ENCODE measurements around the gene PLEKHM1. TPM values are rescaled to one million over a fixed set of nuclear protein-coding genes. Genes with fewer than 3 reads are reported as not detected.

PLEKHM1 gene
- total and polyA plus RNA-seq, 2 of the 4 experiments (the other 2 are of a cell fraction) = 4.7 to 16.4 TPM

GRCh38 chr17:45387739-45388138, 102.8 kb downstream of the PLEKHM1 start:
- Histone ChIP-seq H4K91ac (ENCODE audit: insufficient read depth, low read depth, low read length) (peak overlapping the region; percentile 5; the same call in 1 of the 2 replicates), H4K8ac (ENCODE audit: low read depth in 2 of 2, low read length in 2 of 2) (no peak overlapping the region), H2BK5ac (ENCODE audit: low read depth, low read length, poor library complexity, severe bottlenecking) (no peak overlapping the region), H2BK20ac (ENCODE audit: low read depth, low read length) (no peak overlapping the region), H3K9me3 (ENCODE audit: control insufficient read depth, insufficient read depth, low read length) (no peaks in the 10 kb centered on the region), H3K4ac (ENCODE audit: low read depth, low read length) (no peak overlapping the region), H3K18ac (ENCODE audit: low read depth, low read length) (no peak overlapping the region), H2BK120ac (ENCODE audit: low read depth, low read length) (no peak overlapping the region), H3K79me1 (ENCODE audit: low read depth in 1 of 2, low read length in 2 of 2) (no peaks in the 10 kb centered on the region), H4K20me1 (ENCODE audit: insufficient read depth, low read length) (no peaks in the 10 kb centered on the region), H3K27me3 (ENCODE audit: control insufficient read depth, insufficient read depth, low read length) (peaks cover 13% of the 10 kb centered on the region; the same call in 1 of the 2 replicates), H3K4me1 (ENCODE audit: control insufficient read depth, insufficient read depth, low read length) (peaks cover 5% of the 10 kb centered on the region; the same call in 1 of the 2 replicates), H3K4me2 (ENCODE audit: low read depth, low read length) (no peak overlapping the region), H3K14ac (replicated peaks; ENCODE audit: low read depth, low read length) (no peak overlapping the region), H3K36me3 (ENCODE audit: control insufficient read depth, insufficient read depth, low read length) (no peaks in the 10 kb centered on the region), H2AK9ac (replicated peaks; ENCODE audit: low read depth, low read length, poor library complexity) (no peak overlapping the region), H3K27ac (ENCODE audit: insufficient read depth, low read length) (no peak overlapping the region), H2BK15ac (ENCODE audit: low read depth, low read length) (no peak overlapping the region), H4K5ac (ENCODE audit: low read depth, low read length) (no peak overlapping the region), H3K23ac (ENCODE audit: low read depth, low read length) (no peak overlapping the region), H2AK5ac (ENCODE audit: low read depth, low read length) (peak overlapping the region; percentile 35; the same call in 1 of the 2 replicates), H2AFZ (replicated peaks; ENCODE audit: low read length, poor library complexity) (no peak overlapping the region), H3K56ac (ENCODE audit: extremely low read depth, insufficient read depth, low read length) (no peak overlapping the region), H3K4me3 (ENCODE audit: insufficient read depth, low read depth, low read length) (no peak overlapping the region), H3K9ac (ENCODE audit: low read depth, low read length) (no peak overlapping the region), H3K9me1 (ENCODE audit: insufficient read depth, low read length) (no peaks in the 10 kb centered on the region)
- ATAC-seq (ENCODE audit: low read depth) = no peak
- ChIA-PET POLR2A (ENCODE audit: unreplicated experiment) (interaction anchor here (0.6 kb wide), 1 partner anchor 66 kb away, joined by 7 read pairs; no protein-coding TSS in a partner anchor), CTCF (interaction anchor here (1.1 kb wide), 1 partner anchor 110 kb away, joined by 7 read pairs; no protein-coding TSS in a partner anchor)
- dilution Hi-C loops (cut with HindIII; ENCODE audit: low sequenced_read_pairs, unreplicated experiment) (no loop called here), intact Hi-C loops (cut with micrococcal nuclease) (loop anchor here (5.0 kb wide), 1 partner anchor 95 kb away; no protein-coding TSS in a partner anchor), in situ Hi-C loops (cut with MboI; ENCODE audit: low sequenced_read_pairs) (loop anchor here (5.0 kb wide), 2 partner anchors 110 to 170 kb away; no protein-coding TSS in a partner anchor)
- no peak for DNase-seq
- 80% methylated on average over 1 of the region's 3 CpGs; no CpG with 5 or more reads in 1 of the 2 experiments for WGBS, 2 experiments (ENCODE audit: extremely low coverage in 2 of 2, insufficient read length in 1 of 2)
- BruUV-seq (replicated peaks) = no TSS peak
- TF ChIP-seq CHD1 (IDR thresholded peaks at IDR 0.05; ENCODE audit: low read depth, low read length) = no peak
- TF ChIP-seq RFX5 (IDR thresholded peaks at IDR 0.05; ENCODE audit: low read depth, low read length) = no peak
- no peak for TF ChIP-seq MAZ (IDR thresholded peaks at IDR 0.05; ENCODE audit: borderline replicate concordance, low read depth, low read length)
- no peak for TF ChIP-seq POLR2A (IDR thresholded peaks at IDR 0.05; ENCODE audit: low read depth, low read length)
- no peak for TF ChIP-seq BHLHE40 (IDR thresholded peaks at IDR 0.05; ENCODE audit: low read depth, low read length)
- TF ChIP-seq NFE2L2 (IDR thresholded peaks at IDR 0.05; ENCODE audit: low read depth, low read length) = no peak
- no peak for TF ChIP-seq RCOR1 (IDR thresholded peaks at IDR 0.05; ENCODE audit: insufficient replicate concordance, low read length)
- TF ChIP-seq CTCF (conservative IDR thresholded peaks at IDR 0.05; ENCODE audit: low read depth, low read length) = no peak
- no peak for TF ChIP-seq CEBPB (IDR thresholded peaks at IDR 0.05; ENCODE audit: low read depth, low read length)
- no peak for TF ChIP-seq MXI1 (IDR thresholded peaks at IDR 0.05; ENCODE audit: borderline replicate concordance, low read depth, low read length)
- TF ChIP-seq USF2 (IDR thresholded peaks at IDR 0.05; ENCODE audit: low read depth, low read length) = no peak
- no peak for TF ChIP-seq RAD21 (IDR thresholded peaks at IDR 0.05; ENCODE audit: low read length)
- no peak for TF ChIP-seq ELK1 (IDR thresholded peaks at IDR 0.05; ENCODE audit: borderline replicate concordance, low read depth, low read length)
- no peak for TF ChIP-seq MAFK (IDR thresholded peaks at IDR 0.05; ENCODE audit: low read depth, low read length)
